GM13976 (cell line): ENCODE measurements around the gene ACOT12.

Experiments
- DNase-seq: peaks from one replicate; pipeline ENCODE4 v3.0.0; 2012; ENCODE audit warnings: low spot score
- in situ Hi-C: fragments of 300-500 bp; cut with MboI; formaldehyde crosslinking; loops from one replicate; pipeline ENCODE4 v1.12.0; 2022; ENCODE audit warnings: low sequenced_read_pairs, mixed read lengths, inconsistent platforms; ENCODE audit not compliant: unreplicated experiment
- TF ChIP-seq, protein P1 (sequence below): IDR thresholded peaks from 2 replicates; pipeline ENCODE4 v1.5.1; 2012; ENCODE audit warnings: borderline replicate concordance, mild to moderate bottlenecking; ENCODE audit not compliant: insufficient read depth; ENCODE audit errors: extremely low read depth, missing control alignments, control extremely low read depth

The ACOT12 gene

DNA sequence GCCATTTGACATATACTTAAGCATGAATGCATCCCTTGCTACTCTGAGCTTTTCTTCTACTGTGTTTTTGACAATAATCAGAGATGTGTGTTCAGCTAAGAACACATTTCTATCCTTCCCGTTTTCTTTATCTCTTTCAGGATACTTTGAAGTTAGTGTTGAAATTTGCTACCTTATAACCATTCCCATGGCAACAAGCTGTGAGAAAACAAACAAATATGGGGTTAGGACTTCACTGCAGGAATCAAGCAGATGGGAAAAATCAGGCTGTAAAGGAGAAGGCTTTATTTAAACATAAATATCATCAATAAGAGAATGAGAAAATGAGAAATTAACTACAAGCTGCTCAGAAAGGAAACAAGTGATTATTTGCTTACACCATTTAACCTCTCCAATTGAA lies 57.4 kb downstream of the ACOT12 start:
- in situ Hi-C loops: no loop called here
- no peak for DNase-seq
- TF ChIP-seq, protein P1, sequence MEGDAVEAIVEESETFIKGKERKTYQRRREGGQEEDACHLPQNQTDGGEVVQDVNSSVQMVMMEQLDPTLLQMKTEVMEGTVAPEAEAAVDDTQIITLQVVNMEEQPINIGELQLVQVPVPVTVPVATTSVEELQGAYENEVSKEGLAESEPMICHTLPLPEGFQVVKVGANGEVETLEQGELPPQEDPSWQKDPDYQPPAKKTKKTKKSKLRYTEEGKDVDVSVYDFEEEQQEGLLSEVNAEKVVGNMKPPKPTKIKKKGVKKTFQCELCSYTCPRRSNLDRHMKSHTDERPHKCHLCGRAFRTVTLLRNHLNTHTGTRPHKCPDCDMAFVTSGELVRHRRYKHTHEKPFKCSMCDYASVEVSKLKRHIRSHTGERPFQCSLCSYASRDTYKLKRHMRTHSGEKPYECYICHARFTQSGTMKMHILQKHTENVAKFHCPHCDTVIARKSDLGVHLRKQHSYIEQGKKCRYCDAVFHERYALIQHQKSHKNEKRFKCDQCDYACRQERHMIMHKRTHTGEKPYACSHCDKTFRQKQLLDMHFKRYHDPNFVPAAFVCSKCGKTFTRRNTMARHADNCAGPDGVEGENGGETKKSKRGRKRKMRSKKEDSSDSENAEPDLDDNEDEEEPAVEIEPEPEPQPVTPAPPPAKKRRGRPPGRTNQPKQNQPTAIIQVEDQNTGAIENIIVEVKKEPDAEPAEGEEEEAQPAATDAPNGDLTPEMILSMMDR: no peak

DNA sequence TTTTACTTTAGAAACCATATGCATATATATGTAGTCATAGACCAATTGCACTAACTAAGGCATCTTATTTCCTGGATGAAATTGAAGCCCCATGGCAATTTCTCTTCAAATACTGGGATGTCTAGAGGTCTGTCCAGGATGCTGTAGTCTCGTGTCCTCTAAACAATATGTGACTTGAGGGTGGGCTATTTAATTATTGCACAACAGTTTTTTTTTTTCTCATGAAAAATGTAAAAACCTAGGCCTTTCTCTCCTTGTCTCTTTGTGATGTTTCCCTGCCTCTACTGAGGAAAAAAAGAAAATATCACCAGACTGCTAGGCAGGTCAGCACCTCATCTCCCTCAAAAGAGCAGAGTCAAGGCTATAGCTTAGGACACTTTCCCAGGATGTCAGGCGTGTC lies 58.0 kb downstream of the ACOT12 start:
- DNase-seq: no peak
- in situ Hi-C loops: no loop called here
- TF ChIP-seq, protein P1: no peak

DNA sequence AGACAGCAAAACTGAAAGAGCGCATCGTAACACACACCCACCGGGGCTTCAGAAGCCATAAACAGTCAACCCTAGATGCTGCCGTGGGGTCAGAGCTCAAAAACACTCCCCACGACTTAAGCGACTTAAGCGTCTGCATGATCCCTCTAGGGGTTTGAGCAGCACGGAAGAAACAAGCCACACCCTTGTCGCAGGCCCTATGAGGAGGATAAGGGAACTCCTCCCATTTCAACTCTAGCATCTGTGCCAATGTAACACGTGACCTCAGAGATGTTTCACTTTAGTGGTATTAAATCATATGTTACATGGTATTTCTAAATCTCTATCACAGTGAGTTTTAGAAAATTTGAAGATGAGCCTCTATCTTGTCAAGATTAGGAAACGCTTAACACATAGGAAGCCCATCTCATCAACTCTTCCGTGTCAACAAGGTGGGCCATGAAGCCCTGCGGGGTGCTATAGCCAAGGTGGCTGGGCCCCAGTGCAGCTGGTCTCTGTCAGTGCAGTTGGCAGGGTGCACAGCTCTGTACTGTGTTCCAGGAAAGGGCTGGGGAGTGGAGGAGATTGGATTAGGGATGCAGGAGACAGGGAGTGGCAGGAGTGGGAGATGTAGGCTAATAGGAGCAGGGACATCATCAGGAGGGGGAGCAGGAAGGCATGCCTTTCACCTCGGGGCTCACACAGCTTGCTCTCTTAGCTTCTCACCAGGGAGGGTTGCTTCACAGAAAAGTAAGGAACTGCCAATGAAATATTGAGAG lies 59.5 kb downstream of the ACOT12 start:
- DNase-seq: no peak
- TF ChIP-seq, protein P1: no peak
- in situ Hi-C loops: no loop called here

DNA sequence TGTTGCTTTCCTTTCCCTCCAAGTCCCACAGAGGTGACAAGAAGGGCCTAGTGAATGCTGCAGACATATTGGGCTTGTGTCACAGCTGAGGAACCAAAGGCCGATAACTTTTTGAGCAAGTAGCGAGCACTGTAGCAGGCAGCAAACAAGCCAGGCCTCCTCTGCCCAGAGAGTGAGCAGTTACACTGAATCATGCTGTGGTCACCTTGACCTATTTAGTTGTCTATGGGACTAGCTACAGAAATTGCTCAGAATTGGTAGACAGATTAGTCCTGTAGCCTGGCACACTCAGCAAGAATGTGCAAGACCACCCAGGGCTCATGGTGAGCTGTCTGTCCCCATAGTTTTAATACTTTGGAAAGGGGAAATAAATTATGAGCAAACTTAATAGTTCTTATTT lies 67.4 kb downstream of the ACOT12 start:
- in situ Hi-C loops: no loop called here
- DNase-seq: no peak
- TF ChIP-seq, protein P1: no peak

DNA sequence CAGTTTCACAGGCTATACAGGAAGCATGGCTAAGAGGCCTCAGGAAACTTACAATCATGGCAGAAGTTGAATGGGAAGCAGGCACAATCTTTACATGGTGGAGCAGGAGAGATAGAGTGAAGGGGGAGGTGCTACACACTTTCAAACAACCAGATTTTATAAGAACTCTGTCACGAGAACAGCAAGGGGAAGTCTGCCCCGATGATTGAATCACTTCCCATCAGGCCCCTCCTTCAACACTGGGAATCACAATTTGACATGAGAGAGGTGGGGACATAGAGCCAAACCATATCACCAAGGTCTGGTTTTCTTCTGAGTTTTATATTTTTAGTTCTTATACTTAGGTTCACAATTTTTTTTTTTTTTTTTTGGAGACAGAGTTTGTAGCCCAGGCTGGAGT lies 76.4 kb downstream of the ACOT12 start:
- in situ Hi-C loops: no loop called here
- DNase-seq: no peak
- TF ChIP-seq, protein P1: no peak

DNA sequence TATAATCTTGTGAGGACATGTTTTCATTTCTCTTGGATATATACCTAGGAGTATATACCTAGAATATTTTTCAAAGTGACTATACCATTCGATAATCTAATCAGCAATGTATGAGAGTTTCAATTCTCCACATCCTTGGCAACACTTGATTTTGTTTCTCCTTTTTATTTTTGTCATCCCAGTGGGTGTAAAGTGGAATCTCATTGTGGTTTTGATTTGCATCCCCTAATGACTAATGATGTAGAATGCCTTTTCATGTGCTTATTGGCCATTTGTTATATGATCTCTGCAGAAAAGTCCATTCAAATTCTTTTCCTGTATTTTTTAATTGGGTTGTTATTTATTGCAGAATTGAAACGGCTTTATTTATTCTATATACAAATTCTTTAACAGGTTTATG lies 77.4 kb downstream of the ACOT12 start:
- DNase-seq: no peak
- in situ Hi-C loops: no loop called here
- TF ChIP-seq, protein P1: no peak

DNA sequence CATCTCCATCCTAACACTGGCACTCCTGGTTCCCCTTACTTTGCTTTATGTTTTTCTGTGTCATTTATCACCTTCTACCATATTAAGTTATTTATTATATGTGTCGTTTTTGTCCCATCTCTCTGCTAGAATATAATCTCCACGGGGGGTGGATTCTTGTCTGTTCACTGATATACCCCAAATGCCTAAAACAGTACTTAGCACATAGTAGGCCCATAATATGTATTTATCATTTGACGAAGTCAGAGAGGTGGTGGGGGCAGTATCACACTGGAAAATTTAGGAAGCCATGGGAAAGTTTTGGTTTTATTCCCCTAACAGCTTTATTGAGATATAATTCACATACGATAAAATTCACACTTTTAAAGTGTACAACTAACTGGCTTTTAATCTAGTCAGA lies 78.1 kb downstream of the ACOT12 start:
- TF ChIP-seq, protein P1: no peak
- DNase-seq: no peak
- in situ Hi-C loops: no loop called here
